ENCODE measurements around the gene MAP1B.

The MAP1B gene

DNA sequence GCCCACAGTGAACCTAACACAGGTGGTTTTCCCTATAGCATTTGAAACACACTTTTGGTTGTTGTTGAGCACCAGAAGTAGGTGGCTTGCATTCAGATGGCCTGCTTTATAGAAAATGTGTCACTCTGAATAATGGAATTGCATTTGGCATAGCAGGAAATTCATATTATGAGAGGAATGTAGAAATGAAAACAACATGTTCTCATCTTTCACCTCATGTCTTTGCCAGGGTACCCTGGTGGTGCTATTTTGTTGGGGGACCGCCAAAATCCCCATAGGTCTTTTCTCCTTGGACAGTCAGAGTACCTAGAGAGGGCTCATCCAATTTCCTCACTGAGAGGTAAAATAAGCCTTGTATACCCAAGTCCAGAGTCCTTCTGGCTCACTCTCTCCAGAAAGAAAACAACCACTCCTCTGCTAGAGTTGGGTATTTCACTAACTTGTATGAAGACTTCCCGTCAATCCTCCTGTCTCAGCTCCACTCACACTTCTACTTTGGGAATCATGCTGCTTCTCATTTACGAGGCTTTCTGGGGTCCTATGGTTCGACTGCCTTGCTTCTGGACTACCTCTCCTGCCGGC lies 145.4 kb downstream of the MAP1B start:
- Mint-ChIP-seq H3K4me3 (no peak overlapping the region), H3K27me3 (ENCODE audit: low read depth, poor library complexity) (no peaks in the 10 kb centered on the region), H3K9me3 (no peaks in the 10 kb centered on the region), H3K4me1 (no peaks in the 10 kb centered on the region), H3K27ac (peak overlapping the region; percentile 43), H3K36me3 (ENCODE audit: low read depth) (peaks cover 15% of the 10 kb centered on the region)
- DNase-seq: no peak
- TF ChIP-seq CTCF (IDR thresholded peaks at IDR 0.05): no peak

- Mint-ChIP-seq H3K36me3 (ENCODE audit: low read depth) (peaks cover 21% of the 10 kb centered on the region), H3K27ac (no peak overlapping the region), H3K4me3 (no peak overlapping the region), H3K9me3 (peaks cover 5% of the 10 kb centered on the region), H3K4me1 (no peaks in the 10 kb centered on the region), H3K27me3 (ENCODE audit: low read depth, poor library complexity) (no peaks in the 10 kb centered on the region)
- TF ChIP-seq CTCF (IDR thresholded peaks at IDR 0.05): no peak
- DNase-seq: no peak
These were observed 148.0 kb downstream of the MAP1B start for GRCh38 chr5:72255237-72255636.

- Mint-ChIP-seq H3K4me3 (no peak overlapping the region), H3K9me3 (peaks cover 5% of the 10 kb centered on the region), H3K27me3 (ENCODE audit: low read depth, poor library complexity) (no peaks in the 10 kb centered on the region), H3K36me3 (ENCODE audit: low read depth) (peaks cover 22% of the 10 kb centered on the region), H3K27ac (peak overlapping the region; percentile 21), H3K4me1 (no peaks in the 10 kb centered on the region)
- no peak for DNase-seq
- no peak for TF ChIP-seq CTCF (IDR thresholded peaks at IDR 0.05)
These were observed 148.4 kb downstream of the MAP1B start for GRCh38 chr5:72255670-72256069.

- Mint-ChIP-seq H3K9me3 (peaks cover 5% of the 10 kb centered on the region), H3K27ac (no peak overlapping the region), H3K27me3 (ENCODE audit: low read depth, poor library complexity) (no peaks in the 10 kb centered on the region), H3K4me3 (no peak overlapping the region), H3K36me3 (ENCODE audit: low read depth) (peaks cover 22% of the 10 kb centered on the region), H3K4me1 (no peaks in the 10 kb centered on the region)
- no peak for TF ChIP-seq CTCF (IDR thresholded peaks at IDR 0.05)
- no peak for DNase-seq
These were observed 149.3 kb downstream of the MAP1B start for GRCh38 chr5:72256536-72256935.
